ENCODE data around the gene SNX8. TPM values are rescaled to one million over a fixed set of nuclear protein-coding genes. Genes with fewer than 3 reads are reported as not detected.

The SNX8 gene
- total and polyA plus RNA-seq, 2 of the 13 experiments (the other 11 are each of a cell fraction or from before 2014, with no cell fraction given) = 20.6 to 45.2 TPM

GRCh38 chr7:2231992-2232765, 82.1 kb downstream of the SNX8 start (continued):
- TF ChIP-seq THAP7 (CRISPR knock-in tag; IDR thresholded peaks at IDR 0.05) = 0 out of 2 replicates have a peak, but pooled peaks have one; percentile 41
- TF ChIP-seq USF2 (IDR thresholded peaks at IDR 0.05; ENCODE audit: low read depth, low read length) = no peak
- no peak for TF ChIP-seq USF2 (CRISPR knock-in tag; IDR thresholded peaks at IDR 0.05; ENCODE audit: borderline replicate concordance)
- 0 out of 2 replicates have a peak, but pooled peaks have one; percentile 29 for TF ChIP-seq REL (CRISPR knock-in tag; conservative IDR thresholded peaks at IDR 0.05)
- no peak for TF ChIP-seq ZNF484 (CRISPR knock-in tag; IDR thresholded peaks at IDR 0.05; ENCODE audit: borderline replicate concordance, low read depth)
- no peak for TF ChIP-seq ZNF10 (CRISPR knock-in tag; IDR thresholded peaks at IDR 0.05; ENCODE audit: borderline replicate concordance, low read depth)
- TF ChIP-seq, protein P1, sequence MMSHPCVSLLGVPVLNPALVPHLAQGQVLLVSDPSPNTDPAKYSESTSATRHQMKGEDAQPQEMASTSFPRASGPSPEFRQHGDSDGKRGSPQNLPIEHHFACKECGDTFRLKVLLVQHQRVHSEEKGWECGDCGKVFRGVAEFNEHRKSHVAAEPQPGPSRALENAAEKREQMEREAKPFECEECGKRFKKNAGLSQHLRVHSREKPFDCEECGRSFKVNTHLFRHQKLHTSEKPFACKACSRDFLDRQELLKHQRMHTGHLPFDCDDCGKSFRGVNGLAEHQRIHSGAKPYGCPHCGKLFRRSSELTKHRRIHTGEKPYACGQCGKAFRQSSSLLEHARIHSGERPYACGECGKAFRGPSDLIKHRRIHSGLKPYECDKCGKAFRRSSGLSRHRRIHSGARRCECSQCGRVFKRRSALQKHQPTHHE (CRISPR knock-in tag; IDR thresholded peaks at IDR 0.05; ENCODE audit: borderline replicate concordance) = no peak
- 0 out of 2 replicates have a peak, but pooled peaks have one; percentile 46 for TF ChIP-seq REXO4 (CRISPR knock-in tag; IDR thresholded peaks at IDR 0.05; ENCODE audit: borderline replicate concordance)
- TF ChIP-seq ZNF331 (CRISPR knock-in tag; IDR thresholded peaks at IDR 0.05) = no peak
- no peak for TF ChIP-seq CEBPB (IDR thresholded peaks at IDR 0.05; ENCODE audit: borderline replicate concordance, low read depth, low read length)
- TF ChIP-seq, protein P2, sequence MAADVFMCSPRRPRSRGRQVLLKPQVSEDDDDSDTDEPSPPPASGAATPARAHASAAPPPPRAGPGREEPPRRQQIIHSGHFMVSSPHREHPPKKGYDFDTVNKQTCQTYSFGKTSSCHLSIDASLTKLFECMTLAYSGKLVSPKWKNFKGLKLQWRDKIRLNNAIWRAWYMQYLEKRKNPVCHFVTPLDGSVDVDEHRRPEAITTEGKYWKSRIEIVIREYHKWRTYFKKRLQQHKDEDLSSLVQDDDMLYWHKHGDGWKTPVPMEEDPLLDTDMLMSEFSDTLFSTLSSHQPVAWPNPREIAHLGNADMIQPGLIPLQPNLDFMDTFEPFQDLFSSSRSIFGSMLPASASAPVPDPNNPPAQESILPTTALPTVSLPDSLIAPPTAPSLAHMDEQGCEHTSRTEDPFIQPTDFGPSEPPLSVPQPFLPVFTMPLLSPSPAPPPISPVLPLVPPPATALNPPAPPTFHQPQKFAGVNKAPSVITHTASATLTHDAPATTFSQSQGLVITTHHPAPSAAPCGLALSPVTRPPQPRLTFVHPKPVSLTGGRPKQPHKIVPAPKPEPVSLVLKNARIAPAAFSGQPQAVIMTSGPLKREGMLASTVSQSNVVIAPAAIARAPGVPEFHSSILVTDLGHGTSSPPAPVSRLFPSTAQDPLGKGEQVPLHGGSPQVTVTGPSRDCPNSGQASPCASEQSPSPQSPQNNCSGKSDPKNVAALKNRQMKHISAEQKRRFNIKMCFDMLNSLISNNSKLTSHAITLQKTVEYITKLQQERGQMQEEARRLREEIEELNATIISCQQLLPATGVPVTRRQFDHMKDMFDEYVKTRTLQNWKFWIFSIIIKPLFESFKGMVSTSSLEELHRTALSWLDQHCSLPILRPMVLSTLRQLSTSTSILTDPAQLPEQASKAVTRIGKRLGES (CRISPR knock-in tag; IDR thresholded peaks at IDR 0.05; ENCODE audit: borderline replicate concordance) = no peak
- no peak for TF ChIP-seq SP2 (CRISPR knock-in tag; IDR thresholded peaks at IDR 0.05)
- no peak for TF ChIP-seq E2F2 (CRISPR knock-in tag; IDR thresholded peaks at IDR 0.05; ENCODE audit: borderline replicate concordance)
- TF ChIP-seq LBX2 (CRISPR knock-in tag; IDR thresholded peaks at IDR 0.05; ENCODE audit: borderline replicate concordance) = peak; percentile 61; the same call in 1 of the 2 replicates
- peak; percentile 38; the same call in 1 of the 2 replicates for TF ChIP-seq ZFX (CRISPR knock-in tag; IDR thresholded peaks at IDR 0.05; ENCODE audit: low read depth)

All from HepG2 (cell line).